H1 (cell line): Measurements from ENCODE around the gene RIN3. TPM values are rescaled to one million over a fixed set of nuclear protein-coding genes. Genes with fewer than 3 reads are reported as not detected.

ENCODE experiments used
- CTCF ChIA-PET: fragments of 300-600 bp; sonication (Branson Sonifier 250); formaldehyde crosslinking; loops from one replicate; lab custom pipeline; 2021; ENCODE audit not compliant: partially characterized antibody; lab: Charles Lee
- POLR2A ChIA-PET: fragments of 300-600 bp; sonication (Branson Sonifier 250); formaldehyde crosslinking; loops from one replicate; lab custom pipeline; 2021; ENCODE audit warnings: inconsistent platforms; ENCODE audit not compliant: partially characterized antibody; lab: Charles Lee
- DNase-seq, 2 experiments: peaks; one replicate each; pipeline versions ENCODE4 v3.0.0 to v3.0.0-alpha.2; 2010 to 2022; ENCODE audit warnings: low spot score in 2 of 2, low read depth in 1 of 2, mixed read lengths in 1 of 2
- FAIRE-seq: peaks from 2 replicates; lab custom pipeline; 2011; peaks lifted over from hg19 to GRCh38; lab: Jason Lieb, UNC
- H2AFZ ChIP-seq: 2 replicates; pipeline ENCODE4 v1.8.1; 2012; ENCODE audit warnings: low read length, inconsistent platforms
- H2AK5ac ChIP-seq: 2 replicates; pipeline ENCODE4 v1.6.1; 2013; ENCODE audit warnings: low read depth, low read length
- H2BK120ac ChIP-seq: replicated peaks from 2 replicates; pipeline ENCODE3; 2013; ENCODE audit warnings: low read depth, low read length, inconsistent platforms
- H2BK12ac ChIP-seq: 2 replicates; pipeline ENCODE4 v1.6.1; 2013; ENCODE audit warnings: low read depth, low read length
- H2BK15ac ChIP-seq: 2 replicates; pipeline ENCODE4 v1.6.1; 2013; ENCODE audit warnings: low read length
- H2BK20ac ChIP-seq: 2 replicates; pipeline ENCODE4 v1.6.1; 2013; ENCODE audit warnings: low read length
- H2BK5ac ChIP-seq: 2 replicates; pipeline ENCODE4 v1.6.1; 2013; ENCODE audit warnings: low read depth, low read length
- H3K14ac ChIP-seq: 2 replicates; pipeline ENCODE4 v1.6.1; 2013; ENCODE audit warnings: inconsistent platforms; ENCODE audit not compliant: insufficient read length
- H3K18ac ChIP-seq: 2 replicates; pipeline ENCODE4 v1.6.1; 2013; ENCODE audit warnings: low read length; ENCODE audit errors: extremely low read depth
- H3K23ac ChIP-seq: 2 replicates; pipeline ENCODE4 v1.6.1; 2013; ENCODE audit warnings: inconsistent platforms; ENCODE audit not compliant: insufficient read length
- H3K23me2 ChIP-seq: 2 replicates; pipeline ENCODE4 v1.6.1; 2013; ENCODE audit warnings: low read depth, low read length
- H3K27ac ChIP-seq: 2 replicates; pipeline ENCODE4 v1.6.1; 2011; ENCODE audit warnings: low read depth, low read length, inconsistent platforms
- H3K27me3 ChIP-seq, 4 experiments: replicated peaks in 1 of 4; 1 replicate in 1 of 4; 2 replicates in 3 of 4; pipeline versions ENCODE4 v1.6.1 to v1.8.1; 2011 to 2013; ENCODE audit warnings: low read length in 3 of 4, mild to moderate bottlenecking in 3 of 4, inconsistent platforms in 2 of 4, mixed read lengths in 2 of 4, moderate library complexity in 1 of 4; ENCODE audit not compliant: control insufficient read depth in 3 of 4, insufficient read depth in 3 of 4; ENCODE audit errors: extremely low read depth in 1 of 4
- H3K36me3 ChIP-seq, 4 experiments: 2 replicates each; pipeline versions ENCODE4 v1.6.1 to v1.8.1; 2011 to 2013; ENCODE audit warnings: mild to moderate bottlenecking in 4 of 4, low read length in 3 of 4, moderate library complexity in 2 of 4, control low read depth in 1 of 4, inconsistent platforms in 1 of 4; ENCODE audit not compliant: insufficient read depth in 4 of 4, control insufficient read depth in 2 of 4
- H3K4ac ChIP-seq: replicated peaks from 2 replicates; pipeline ENCODE3; 2013; ENCODE audit warnings: low read length, low read depth, mixed read lengths, inconsistent platforms; ENCODE audit not compliant: insufficient read length
- H3K4me1 ChIP-seq, 4 experiments: replicated peaks in 1 of 4; 1 replicate in 1 of 4; 2 replicates in 3 of 4; pipeline versions ENCODE4 v1.6.1 to v1.8.1; 2011 to 2013; ENCODE audit warnings: low read length in 3 of 4, inconsistent platforms in 2 of 4, mixed read lengths in 1 of 4; ENCODE audit not compliant: insufficient read depth in 4 of 4, control insufficient read depth in 3 of 4
- H3K4me2 ChIP-seq, 2 experiments: 2 replicates each; pipeline versions ENCODE4 v1.6.1 to v1.8.1; 2011 to 2013; ENCODE audit warnings: low read depth in 2 of 2, low read length in 2 of 2, control low read depth in 1 of 2, inconsistent platforms in 1 of 2, mild to moderate bottlenecking in 1 of 2; ENCODE audit not compliant: insufficient read depth in 1 of 2
- H3K4me3 ChIP-seq, 4 experiments: fragments of 200-600, 300-600 bp in 1 of 4; sonication (generic), shearing (Covaris generic), sonication (Bioruptor Twin) in 1 of 4; 2 replicates each; pipeline versions ENCODE4 v1.5.1 to v1.8.1; 2011 to 2016; ENCODE audit warnings: low read length in 4 of 4, low read depth in 3 of 4, control low read depth in 2 of 4, inconsistent platforms in 2 of 4, mild to moderate bottlenecking in 2 of 4, mixed read lengths in 1 of 4, moderate library complexity in 1 of 4; ENCODE audit not compliant: insufficient read depth in 2 of 4; ENCODE audit errors: extremely low read depth in 1 of 4
- H3K56ac ChIP-seq: replicated peaks from 2 replicates; pipeline ENCODE3; 2013; ENCODE audit warnings: low read depth, mild to moderate bottlenecking, mixed read lengths, low read length, inconsistent platforms; ENCODE audit not compliant: insufficient read length
- H3K79me1 ChIP-seq: 2 replicates; pipeline ENCODE4 v1.6.1; 2013; ENCODE audit warnings: low read depth, low read length, control low read depth
- H3K79me2 ChIP-seq, 2 experiments: 2 replicates each; pipeline versions ENCODE4 v1.6.1 to v1.8.1; 2012 to 2013; ENCODE audit warnings: low read length in 2 of 2, mild to moderate bottlenecking in 2 of 2, inconsistent platforms in 1 of 2; ENCODE audit not compliant: insufficient read depth in 2 of 2, control insufficient read depth in 1 of 2
- H3K9ac ChIP-seq, 4 experiments: replicated peaks in 1 of 4; 1 replicate in 1 of 4; 2 replicates in 3 of 4; pipeline versions ENCODE4 v1.6.1 to v1.8.1; 2011 to 2013; ENCODE audit warnings: low read depth in 3 of 4, low read length in 3 of 4, control low read depth in 2 of 4, mild to moderate bottlenecking in 2 of 4, moderate library complexity in 2 of 4, inconsistent platforms in 1 of 4; ENCODE audit errors: extremely low read depth in 1 of 4
- H3K9me3 ChIP-seq, 2 experiments: 2 replicates each; pipeline versions ENCODE4 v1.6.1 to v1.8.1; 2012 to 2013; ENCODE audit warnings: mild to moderate bottlenecking in 2 of 2, moderate library complexity in 2 of 2, control low read depth in 1 of 2, inconsistent platforms in 1 of 2, low read depth in 1 of 2, low read length in 1 of 2, mixed read lengths in 1 of 2; ENCODE audit not compliant: insufficient read depth in 2 of 2
- H4K20me1 ChIP-seq, 2 experiments: replicated peaks in 1 of 2; 2 replicates each; pipeline versions ENCODE3 to v1.8.1; 2011 to 2013; ENCODE audit warnings: inconsistent platforms in 2 of 2, low read length in 2 of 2, mild to moderate bottlenecking in 1 of 2; ENCODE audit not compliant: insufficient read depth in 2 of 2, control insufficient read depth in 1 of 2
- H4K5ac ChIP-seq: 2 replicates; pipeline ENCODE4 v1.6.1; 2013; ENCODE audit warnings: low read length, low read depth, mixed read lengths, inconsistent platforms; ENCODE audit not compliant: insufficient read length
- H4K8ac ChIP-seq: 2 replicates; pipeline ENCODE4 v1.8.0; 2013; ENCODE audit warnings: mild to moderate bottlenecking, moderate library complexity, low read length, inconsistent platforms; ENCODE audit not compliant: insufficient read depth; ENCODE audit errors: extremely low read depth
- H4K91ac ChIP-seq: replicated peaks from 2 replicates; pipeline ENCODE3; 2013; ENCODE audit warnings: low read length, mixed read lengths, inconsistent platforms; ENCODE audit not compliant: insufficient read length
- BCL11A ChIP-seq, 2 experiments: IDR thresholded peaks; one replicate each; pipeline ENCODE4 v1.6.1; 2011; ENCODE audit warnings: low read depth in 2 of 2, low read length in 2 of 2, mild to moderate bottlenecking in 2 of 2
- CHD2 ChIP-seq: IDR thresholded peaks from 2 replicates; pipeline ENCODE4 v1.6.1; 2012; ENCODE audit warnings: low read length, improper control_type of control experiment
- EP300 ChIP-seq, 2 experiments: IDR thresholded peaks; 1 replicate in 1 of 2; 2 replicates in 1 of 2; pipeline ENCODE4 v1.6.1; 2011 to 2012; ENCODE audit warnings: low read depth in 2 of 2, low read length in 2 of 2, mild to moderate bottlenecking in 2 of 2, borderline replicate concordance in 1 of 2, inconsistent platforms in 1 of 2, moderate library complexity in 1 of 2
- POLR2AphosphoS5 ChIP-seq: IDR thresholded peaks from 2 replicates; pipeline ENCODE4 v1.6.1; 2011; ENCODE audit warnings: low read depth, low read length
- SIN3A ChIP-seq, 2 experiments: IDR thresholded peaks in 1 of 2; conservative IDR thresholded peaks in 1 of 2; 2 replicates each; pipeline ENCODE4 v1.6.1; 2011 to 2012; ENCODE audit warnings: low read length in 2 of 2, improper control_type of control experiment in 1 of 2, low read depth in 1 of 2, mild to moderate bottlenecking in 1 of 2
- WGBS, 2 experiments: shearing (Covaris generic) in 1 of 2; methylation state at CpG; one replicate each; pipeline versions ENCODE4 v1.1.6 to v1.1.7; 2013 to 2015; ENCODE audit warnings: low lambda C conversion rate in 2 of 2, mixed read lengths in 2 of 2, inconsistent platforms in 1 of 2, low coverage in 1 of 2, missing lambda C conversion rate in 1 of 2; ENCODE audit not compliant: insufficient replicate concordance in 2 of 2, insufficient coverage in 1 of 2, insufficient read length in 1 of 2; ENCODE audit errors: extremely low coverage in 1 of 2, missing lambda C conversion rate in 1 of 2; 5-methylcytosine and 5-hydroxymethylcytosine counted together
- polyA plus RNA-seq, 7 experiments: library from polyadenylated mRNA; depleted of rRNA in 3 of 7; stranded (reverse) in 5 of 7; unstranded in 2 of 7; fragments of >200 nt in 5 of 7; fragments of 200-250 nt in 2 of 7; gene quantifications; 1 replicate in 5 of 7; 2 replicates in 1 of 7; 4 replicates in 1 of 7; pipeline versions ENCODE4 v1.2.1 to v1.2.3, GENCODE V29; 2011 to 2013; ENCODE audit warnings: missing spikeins in 2 of 7, mixed read lengths in 2 of 7
- total RNA-seq: library from RNA; stranded (reverse); fragmentation: NEBNext Ultra II Directional; extraction: Animal tissue kit (Norgen Biotek cat#: 25700); gene quantifications from 2 replicates; pipeline ENCODE4 v1.2.1, GENCODE V29; 2021

Gene RIN3
- total and polyA plus RNA-seq, 2 of the 8 experiments (the other 6 are each of a cell fraction or from before 2014, with no cell fraction given): 0.59 to 1.5 TPM

DNA sequence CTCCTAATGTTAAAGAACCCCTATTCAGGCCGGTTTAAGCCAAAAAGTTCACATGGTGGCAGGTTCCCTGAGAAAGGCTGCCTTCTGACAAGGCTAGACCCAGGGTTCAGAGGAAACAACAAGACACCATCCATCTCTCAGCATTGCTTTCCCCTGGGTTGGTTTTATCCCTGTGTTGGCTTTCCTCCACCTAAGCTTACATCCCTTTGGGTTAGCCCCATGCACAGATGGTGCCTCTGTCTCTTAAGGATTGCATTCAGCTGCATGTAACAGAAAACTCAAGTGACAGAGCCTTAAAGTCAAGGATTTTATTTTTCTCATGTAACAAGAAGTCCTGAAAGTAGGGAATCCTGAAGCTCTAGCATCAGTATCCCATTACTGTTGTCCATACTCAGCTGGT, 42.8 kb upstream of the RIN3 start:
- no peaks in the 10 kb centered on the region; the same call in 1 of the 2 replicates for H3K79me1 ChIP-seq
- H3K27ac ChIP-seq: no peak overlapping the region
- H2BK5ac ChIP-seq: no peak overlapping the region
- no peaks in the 10 kb centered on the region for H3K27me3 ChIP-seq
- ChIA-PET POLR2A (no interaction called here), CTCF (interaction anchor here (0.6 to 2.9 kb wide), 5 partner anchors 10 to 335 kb away, joined by 3 to 21 read pairs (median 3); no protein-coding TSS in a partner anchor)
- peak overlapping the region; percentile 32; the same call in 1 of the 2 replicates for H3K18ac ChIP-seq
- H3K36me3 ChIP-seq: no peaks in the 10 kb centered on the region
- DNase-seq (no peak), FAIRE-seq (no peak)
- no peak overlapping the region for H2AFZ ChIP-seq
- H3K4ac ChIP-seq: no peak overlapping the region
- H3K56ac ChIP-seq: no peak overlapping the region
- no peak overlapping the region for H3K9ac ChIP-seq
- H3K4me1 ChIP-seq: peaks cover 5 to 14% (median 12%) of the 10 kb centered on the region in 4 experiments; a peak in 6 of 7 replicates
- no peak overlapping the region for H2BK15ac ChIP-seq
- no peak overlapping the region for H3K4me2 ChIP-seq
- 87% methylated on average over 1 of the region's 1 CpG; no CpG with 5 or more reads in 1 of the 2 experiments for WGBS, 2 experiments
- peak overlapping the region; percentile 90; the same call in 1 of the 2 replicates for H2BK20ac ChIP-seq
- H4K5ac ChIP-seq: no peak overlapping the region
- no peak overlapping the region for H3K14ac ChIP-seq
- no peaks in the 10 kb centered on the region for H4K20me1 ChIP-seq
- no peak overlapping the region; the same call in 1 of the 2 replicates for H2BK12ac ChIP-seq
- no peak overlapping the region for H4K8ac ChIP-seq
- H3K79me2 ChIP-seq: no peaks in the 10 kb centered on the region
- H2BK120ac ChIP-seq: peak overlapping the region; percentile 48
- H3K23ac ChIP-seq: no peak overlapping the region
- no peaks in the 10 kb centered on the region; a peak in 1 of 4 replicates for H3K9me3 ChIP-seq
- H3K23me2 ChIP-seq: no peaks in the 10 kb centered on the region
- peak overlapping the region; percentile 33 for H2AK5ac ChIP-seq
- H3K4me3 ChIP-seq: no peak overlapping the region
- H4K91ac ChIP-seq: peak overlapping the region; percentile 5
- TF ChIP-seq CHD2 (no peak), SIN3A (conservative IDR thresholded peaks at IDR 0.05 in 1 of 2, IDR thresholded peaks at IDR 0.05 in 1 of 2; ENCODE audit: low read depth in 1 of 2, low read length in 2 of 2) (no peak), BCL11A (IDR thresholded peaks at IDR 0.05; ENCODE audit: low read depth in 2 of 2, low read length in 2 of 2) (no peak), EP300 (IDR thresholded peaks at IDR 0.05; ENCODE audit: borderline replicate concordance in 1 of 2, low read depth in 2 of 2, low read length in 2 of 2) (no peak), POLR2AphosphoS5 (no peak)
